Liver (tissue), 9 donors: ENCODE measurements around the gene RNF10. TPM values are rescaled to one million over a fixed set of nuclear protein-coding genes. Genes with fewer than 3 reads are reported as not detected.

ENCODE experiments used
- DNase-seq: peaks from one replicate; pipeline ENCODE4 v3.0.0-alpha.2; 2017; ENCODE audit warnings: low spot score
- H3K27ac ChIP-seq, 2 donors: one replicate each; pipeline ENCODE4 v1.7.0; 2013; ENCODE audit warnings: inconsistent platforms in 2 of 2, low read length in 2 of 2, control low read depth in 1 of 2, low read depth in 1 of 2, mild to moderate bottlenecking in 1 of 2
- H3K27me3 ChIP-seq, 4 donors: one replicate each; pipeline versions ENCODE4 v1.6.1 to v1.7.0; 2013; ENCODE audit warnings: low read length in 3 of 4, inconsistent platforms in 1 of 4, mild to moderate bottlenecking in 1 of 4, moderate library complexity in 1 of 4; ENCODE audit not compliant: control insufficient read depth in 4 of 4, insufficient read depth in 4 of 4
- H3K36me3 ChIP-seq, 4 donors: one replicate each; pipeline versions ENCODE4 v1.6.1 to v1.7.0; 2013; ENCODE audit warnings: low read length in 3 of 4, mild to moderate bottlenecking in 3 of 4, low read depth in 1 of 4, moderate library complexity in 1 of 4; ENCODE audit not compliant: control insufficient read depth in 4 of 4, insufficient read depth in 3 of 4
- H3K4me1 ChIP-seq, 4 donors: one replicate each; pipeline versions ENCODE4 v1.6.1 to v1.7.0; 2013; ENCODE audit warnings: low read length in 3 of 4, mild to moderate bottlenecking in 3 of 4, moderate library complexity in 1 of 4; ENCODE audit not compliant: control insufficient read depth in 4 of 4, insufficient read depth in 4 of 4
- H3K4me3 ChIP-seq, 3 donors: one replicate each; pipeline versions ENCODE4 v1.6.1 to v1.7.0; 2013; ENCODE audit warnings: low read length in 3 of 3, control low read depth in 1 of 3, low read depth in 1 of 3, mild to moderate bottlenecking in 1 of 3
- H3K9ac ChIP-seq, 2 donors: one replicate each; pipeline ENCODE4 v1.7.0; 2013; ENCODE audit warnings: low read length in 2 of 2, mild to moderate bottlenecking in 2 of 2, moderate library complexity in 2 of 2, control low read depth in 1 of 2, low read depth in 1 of 2
- H3K9me3 ChIP-seq, 4 donors: one replicate each; pipeline versions ENCODE4 v1.6.1 to v1.7.0; 2013; ENCODE audit warnings: low read length in 3 of 4; ENCODE audit not compliant: control insufficient read depth in 4 of 4
- FOXA2 ChIP-seq: IDR thresholded peaks from 2 replicates; pipeline ENCODE4 v1.6.1; 2016; ENCODE audit warnings: antibody characterized with exemption
- GABPA ChIP-seq, 2 donors: IDR thresholded peaks in 1 of 2; conservative IDR thresholded peaks in 1 of 2; 2 replicates each; pipeline ENCODE4 v1.6.1; 2016; ENCODE audit warnings: antibody characterized with exemption in 2 of 2, mild to moderate bottlenecking in 1 of 2, moderate library complexity in 1 of 2
- HNF4G ChIP-seq: IDR thresholded peaks from 2 replicates; pipeline ENCODE4 v1.6.1; 2016; ENCODE audit warnings: antibody characterized with exemption
- JUND ChIP-seq, 2 donors: IDR thresholded peaks; 2 replicates each; pipeline ENCODE4 v1.6.1; 2016; ENCODE audit warnings: antibody characterized with exemption in 2 of 2
- NR2F2 ChIP-seq: IDR thresholded peaks from 2 replicates; pipeline ENCODE4 v1.6.1; 2016; ENCODE audit warnings: antibody characterized with exemption
- REST ChIP-seq: IDR thresholded peaks from 2 replicates; pipeline ENCODE4 v1.6.1; 2016; ENCODE audit warnings: antibody characterized with exemption, mild to moderate bottlenecking
- RXRA ChIP-seq, 2 donors: IDR thresholded peaks; 2 replicates each; pipeline ENCODE4 v1.6.1; 2017 to 2018; ENCODE audit warnings: antibody characterized with exemption in 2 of 2, mild to moderate bottlenecking in 1 of 2
- SP1 ChIP-seq: IDR thresholded peaks from 2 replicates; pipeline ENCODE4 v1.6.1; 2018; ENCODE audit warnings: antibody characterized with exemption, mild to moderate bottlenecking
- TAF1 ChIP-seq: conservative IDR thresholded peaks from 2 replicates; pipeline ENCODE4 v1.6.1; 2016; ENCODE audit warnings: antibody characterized with exemption, mild to moderate bottlenecking
- WGBS: extraction: QIAGEN DNeasy Blood & Tissue Kit; methylation state at CpG from one replicate; pipeline ENCODE4 v1.1.7; 2013; 5-methylcytosine and 5-hydroxymethylcytosine counted together
- polyA plus RNA-seq, 2 donors: library from polyadenylated mRNA; stranded (reverse) in 1 of 2; unstranded in 1 of 2; fragments of 200-250 nt in 1 of 2; fragments of >200 nt in 1 of 2; fragmentation: Nextera tagmentation in 1 of 2; extraction: Ambion mirVana in 1 of 2; gene quantifications; one replicate each; pipeline versions ENCODE4 v1.2.1 to v1.2.3, GENCODE V29; 2013 to 2015
- total RNA-seq, 2 donors: library from RNA; depleted of rRNA; stranded (reverse); fragments of >200 nt; gene quantifications; one replicate each; pipeline ENCODE4 v1.2.3, GENCODE V29; 2014
- TF ChIP-seq, protein P1 (sequence below): IDR thresholded peaks from 2 replicates; pipeline ENCODE4 v1.6.1; 2016; ENCODE audit warnings: antibody characterized with exemption
- TF ChIP-seq, protein P2 (sequence below): IDR thresholded peaks from 2 replicates; pipeline ENCODE4 v1.6.1; 2016; ENCODE audit warnings: antibody characterized with exemption
- TF ChIP-seq, protein P3 (sequence below): IDR thresholded peaks from 2 replicates; pipeline ENCODE4 v1.6.1; 2016; ENCODE audit warnings: antibody characterized with exemption
- donor health status: healthy.
- donor health status: healthy.
- donor health status: healthy.
- donor health status: healthy.
- donor health status: healthy.

Gene RNF10
- total and polyA plus RNA-seq, 4 donors, result 48.0 to 157 (median 75.6) TPM

DNA sequence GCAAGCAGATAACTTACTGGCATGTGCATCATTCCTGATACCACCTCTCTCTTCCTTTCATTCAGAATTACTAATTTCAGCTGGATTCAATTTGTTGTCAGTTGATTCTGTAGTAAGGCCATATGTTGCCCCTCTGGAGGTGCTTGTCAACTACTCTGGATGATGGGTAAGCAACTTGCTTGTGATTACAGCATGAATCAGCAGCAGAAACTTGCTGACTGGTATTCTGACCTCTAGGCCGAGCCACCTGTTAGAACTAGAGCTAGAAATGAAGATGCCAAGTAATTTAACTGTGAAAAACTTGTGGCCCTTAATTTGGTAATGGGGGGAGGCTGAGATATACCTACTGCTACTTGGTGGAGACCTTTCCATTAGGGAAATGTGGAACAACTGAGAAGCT is 5.1 kb downstream of the RNF10 start:
- Histone ChIP-seq H3K4me3 (no peak overlapping the region), H3K4me1 (peaks cover 21 to 59% (median 50%) of the 10 kb centered on the region in 4 donors), H3K9ac (no peak overlapping the region), H3K36me3 (peaks cover 0 to 3% (median under 1%) of the 10 kb centered on the region in 4 donors), H3K27me3 (no peaks in the 10 kb centered on the region), H3K27ac (peak overlapping the region; percentile 31 to 82), H3K9me3 (no peaks in the 10 kb centered on the region)
- WGBS, result 32% methylated on average over 1 of the region's 1 CpG
- DNase-seq, result no peak
- TF ChIP-seq, protein P1, sequence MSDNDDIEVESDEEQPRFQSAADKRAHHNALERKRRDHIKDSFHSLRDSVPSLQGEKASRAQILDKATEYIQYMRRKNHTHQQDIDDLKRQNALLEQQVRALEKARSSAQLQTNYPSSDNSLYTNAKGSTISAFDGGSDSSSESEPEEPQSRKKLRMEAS, result peak; percentile 12
- TF ChIP-seq, protein P2, sequence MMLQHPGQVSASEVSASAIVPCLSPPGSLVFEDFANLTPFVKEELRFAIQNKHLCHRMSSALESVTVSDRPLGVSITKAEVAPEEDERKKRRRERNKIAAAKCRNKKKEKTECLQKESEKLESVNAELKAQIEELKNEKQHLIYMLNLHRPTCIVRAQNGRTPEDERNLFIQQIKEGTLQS, result no peak
- peak in 1 of 2 donors; percentile 20 for TF ChIP-seq RXRA (IDR thresholded peaks at IDR 0.05)

DNA sequence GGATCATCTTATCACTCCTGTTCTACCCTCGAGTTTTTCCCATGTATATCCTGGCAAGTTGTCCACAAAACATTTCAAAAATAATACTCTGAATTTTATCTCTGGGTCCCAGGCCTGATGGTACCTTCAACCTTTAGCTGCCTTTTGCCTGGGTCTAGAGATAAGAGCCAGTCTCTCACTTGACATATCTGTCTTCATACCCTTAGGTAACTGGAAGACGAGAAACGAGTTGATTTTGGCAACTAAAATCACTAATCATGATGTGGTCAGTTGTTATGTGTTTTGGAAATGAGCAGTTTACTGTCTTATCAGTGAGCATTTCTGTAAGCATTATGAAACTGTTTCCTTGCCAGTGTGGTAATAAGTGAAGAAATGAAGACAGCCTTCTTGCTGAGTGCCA is 6.3 kb downstream of the RNF10 start:
- Histone ChIP-seq H3K27me3 (no peaks in the 10 kb centered on the region), H3K4me3 (no peak overlapping the region), H3K9me3 (no peaks in the 10 kb centered on the region), H3K27ac (peak overlapping the region; percentile 61 to 64), H3K9ac (no peak overlapping the region), H3K36me3 (peaks cover 0 to 3% (median under 1%) of the 10 kb centered on the region in 4 donors), H3K4me1 (peaks cover 21 to 58% (median 50%) of the 10 kb centered on the region in 4 donors)
- no peak for DNase-seq
- no peak for TF ChIP-seq TAF1
- peak in 1 of 2 donors; percentile 5 for TF ChIP-seq RXRA (IDR thresholded peaks at IDR 0.05)
- WGBS, result 7% methylated on average over 3 of the region's 3 CpGs

- no peak for DNase-seq
- TF ChIP-seq FOXA2 (no peak), REST (no peak), HNF4G (no peak), JUND (IDR thresholded peaks at IDR 0.05) (no peak), SP1 (no peak), GABPA (IDR thresholded peaks at IDR 0.05 in 1 of 2, conservative IDR thresholded peaks at IDR 0.05 in 1 of 2) (no peak), NR2F2 (no peak), RXRA (IDR thresholded peaks at IDR 0.05) (no peak)
- TF ChIP-seq, protein P3, sequence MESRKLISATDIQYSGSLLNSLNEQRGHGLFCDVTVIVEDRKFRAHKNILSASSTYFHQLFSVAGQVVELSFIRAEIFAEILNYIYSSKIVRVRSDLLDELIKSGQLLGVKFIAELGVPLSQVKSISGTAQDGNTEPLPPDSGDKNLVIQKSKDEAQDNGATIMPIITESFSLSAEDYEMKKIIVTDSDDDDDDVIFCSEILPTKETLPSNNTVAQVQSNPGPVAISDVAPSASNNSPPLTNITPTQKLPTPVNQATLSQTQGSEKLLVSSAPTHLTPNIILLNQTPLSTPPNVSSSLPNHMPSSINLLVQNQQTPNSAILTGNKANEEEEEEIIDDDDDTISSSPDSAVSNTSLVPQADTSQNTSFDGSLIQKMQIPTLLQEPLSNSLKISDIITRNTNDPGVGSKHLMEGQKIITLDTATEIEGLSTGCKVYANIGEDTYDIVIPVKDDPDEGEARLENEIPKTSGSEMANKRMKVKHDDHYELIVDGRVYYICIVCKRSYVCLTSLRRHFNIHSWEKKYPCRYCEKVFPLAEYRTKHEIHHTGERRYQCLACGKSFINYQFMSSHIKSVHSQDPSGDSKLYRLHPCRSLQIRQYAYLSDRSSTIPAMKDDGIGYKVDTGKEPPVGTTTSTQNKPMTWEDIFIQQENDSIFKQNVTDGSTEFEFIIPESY, result no peak
- TF ChIP-seq, protein P1, result no peak
- no peaks in the 10 kb centered on the region for H3K9me3 ChIP-seq
- H3K27me3 ChIP-seq, result no peaks in the 10 kb centered on the region
- no peak overlapping the region for H3K4me3 ChIP-seq
- peaks cover 17 to 41% (median 36%) of the 10 kb centered on the region in 4 donors for H3K4me1 ChIP-seq
- no peak overlapping the region for H3K27ac ChIP-seq
- H3K36me3 ChIP-seq, result peaks cover 4 to 10% (median 5%) of the 10 kb centered on the region in 4 donors
- H3K9ac ChIP-seq, result no peak overlapping the region
- WGBS, result 97% methylated on average over 5 of the region's 5 CpGs
Observed at GRCh38 chr12:120542166-120542565, 8.0 kb downstream of the RNF10 start.
